GM10266 (cell line): ENCODE data around the gene TCF20.
A peak's percentile ranks its signal among the peaks of the same experiment; 100 is the strongest.

ENCODE experiments used
- DNase-seq: peaks from one replicate; pipeline ENCODE4 v3.0.0; 2012; ENCODE audit errors: extremely low spot score
- TF ChIP-seq, protein P1 (sequence below): IDR thresholded peaks from 2 replicates; pipeline ENCODE4 v1.5.1; 2012; ENCODE audit warnings: mild to moderate bottlenecking, low read depth; ENCODE audit not compliant: control insufficient read depth, insufficient read depth; ENCODE audit errors: missing control alignments

The TCF20 gene

DNA sequence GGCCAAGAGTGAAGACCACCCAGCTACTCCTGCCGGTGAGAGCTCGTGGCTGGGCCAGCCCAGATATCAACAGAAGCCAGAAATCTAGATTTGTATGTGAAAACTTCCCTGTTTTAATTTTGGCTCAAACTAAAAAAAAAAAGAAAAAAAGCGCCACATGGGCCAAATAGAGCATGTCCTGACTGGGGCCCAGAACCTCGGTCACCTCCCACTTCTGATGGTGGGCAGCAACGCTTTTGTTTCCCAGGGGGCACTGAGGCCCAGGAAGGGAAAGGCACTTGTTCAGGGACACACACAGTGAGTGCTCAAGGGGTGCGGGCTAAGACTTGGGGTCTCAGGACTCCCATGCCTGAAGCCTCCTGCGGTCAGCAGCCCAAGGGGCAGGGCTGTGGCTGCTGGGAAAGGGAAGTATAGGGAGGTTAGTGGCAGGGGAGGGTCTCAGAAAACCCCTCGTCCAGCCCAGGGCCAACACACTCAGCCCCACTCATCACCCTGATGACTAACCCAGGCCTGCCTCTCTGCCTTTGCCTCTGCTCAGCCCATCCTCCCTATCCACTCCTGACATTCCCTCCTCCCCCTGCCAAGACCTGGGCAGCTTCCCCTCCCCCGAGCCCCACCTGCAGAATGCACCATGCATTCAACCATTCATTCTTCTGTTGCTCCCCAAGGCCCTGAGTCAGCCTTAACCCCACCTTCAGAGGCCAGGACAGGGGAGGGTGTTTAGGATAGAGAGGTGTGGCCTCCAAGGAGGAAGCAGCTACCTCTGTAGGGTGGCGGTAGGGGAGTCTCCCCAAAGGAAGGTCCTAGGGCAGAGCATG is 30.0 kb upstream of the TCF20 start:
- TF ChIP-seq, protein P1, sequence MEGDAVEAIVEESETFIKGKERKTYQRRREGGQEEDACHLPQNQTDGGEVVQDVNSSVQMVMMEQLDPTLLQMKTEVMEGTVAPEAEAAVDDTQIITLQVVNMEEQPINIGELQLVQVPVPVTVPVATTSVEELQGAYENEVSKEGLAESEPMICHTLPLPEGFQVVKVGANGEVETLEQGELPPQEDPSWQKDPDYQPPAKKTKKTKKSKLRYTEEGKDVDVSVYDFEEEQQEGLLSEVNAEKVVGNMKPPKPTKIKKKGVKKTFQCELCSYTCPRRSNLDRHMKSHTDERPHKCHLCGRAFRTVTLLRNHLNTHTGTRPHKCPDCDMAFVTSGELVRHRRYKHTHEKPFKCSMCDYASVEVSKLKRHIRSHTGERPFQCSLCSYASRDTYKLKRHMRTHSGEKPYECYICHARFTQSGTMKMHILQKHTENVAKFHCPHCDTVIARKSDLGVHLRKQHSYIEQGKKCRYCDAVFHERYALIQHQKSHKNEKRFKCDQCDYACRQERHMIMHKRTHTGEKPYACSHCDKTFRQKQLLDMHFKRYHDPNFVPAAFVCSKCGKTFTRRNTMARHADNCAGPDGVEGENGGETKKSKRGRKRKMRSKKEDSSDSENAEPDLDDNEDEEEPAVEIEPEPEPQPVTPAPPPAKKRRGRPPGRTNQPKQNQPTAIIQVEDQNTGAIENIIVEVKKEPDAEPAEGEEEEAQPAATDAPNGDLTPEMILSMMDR = no peak
- peak; percentile 73 for DNase-seq

DNA sequence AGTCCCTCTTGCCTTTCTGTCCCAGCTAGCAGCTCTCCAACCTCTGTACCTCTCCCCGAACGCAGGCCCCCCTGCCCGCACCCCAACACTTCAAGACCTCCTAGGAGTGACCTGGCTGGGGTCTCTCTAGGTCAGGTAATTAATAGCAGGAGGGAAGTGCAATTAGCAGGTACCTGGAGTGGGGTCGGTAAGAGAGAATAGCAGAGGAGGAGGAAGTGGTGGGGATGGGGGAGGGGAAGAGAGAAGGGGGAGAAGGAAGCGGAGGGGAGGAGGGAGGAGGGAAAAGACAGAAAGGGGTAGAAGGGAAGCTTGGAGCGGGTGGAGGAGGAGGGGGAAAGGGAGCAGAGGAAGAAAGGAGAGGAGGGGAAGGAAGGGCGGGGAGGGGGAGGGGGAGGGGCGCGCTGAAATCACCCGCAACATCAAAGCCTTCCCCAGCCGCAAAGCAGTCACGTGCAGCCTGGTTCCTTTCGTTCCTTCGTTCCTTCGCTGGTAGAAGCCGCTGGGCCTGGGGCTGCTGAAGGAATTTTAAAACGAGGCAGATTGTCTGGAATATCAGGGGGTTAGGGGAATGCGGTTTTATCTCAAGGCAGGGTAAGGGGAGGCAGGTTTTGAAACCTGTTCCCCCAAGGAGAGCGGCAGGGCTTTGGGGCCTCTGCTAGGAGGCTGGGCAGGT is 29.3 kb upstream of the TCF20 start:
- TF ChIP-seq, protein P1 = no peak
- DNase-seq = no peak

DNA sequence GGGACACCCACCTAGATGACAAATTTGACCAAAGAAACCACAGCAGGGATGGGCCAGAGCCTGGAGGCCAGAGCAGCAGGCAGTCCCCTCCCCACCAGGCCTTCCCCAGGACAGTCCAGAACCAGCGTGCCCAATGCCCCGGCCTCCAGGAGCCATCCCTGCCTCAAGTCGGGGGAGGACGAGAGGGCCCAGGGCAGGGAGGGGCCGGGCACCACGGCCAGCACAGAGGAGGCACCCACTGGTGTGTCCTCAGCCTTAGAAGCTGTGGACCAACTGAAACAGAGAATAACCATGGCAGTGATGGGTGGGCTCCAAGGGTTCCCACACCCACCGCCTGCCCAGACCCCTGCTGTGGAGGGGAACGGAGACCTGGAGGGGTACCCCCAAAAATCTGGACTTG is 28.3 kb upstream of the TCF20 start:
- no peak for DNase-seq
- TF ChIP-seq, protein P1 = no peak

DNA sequence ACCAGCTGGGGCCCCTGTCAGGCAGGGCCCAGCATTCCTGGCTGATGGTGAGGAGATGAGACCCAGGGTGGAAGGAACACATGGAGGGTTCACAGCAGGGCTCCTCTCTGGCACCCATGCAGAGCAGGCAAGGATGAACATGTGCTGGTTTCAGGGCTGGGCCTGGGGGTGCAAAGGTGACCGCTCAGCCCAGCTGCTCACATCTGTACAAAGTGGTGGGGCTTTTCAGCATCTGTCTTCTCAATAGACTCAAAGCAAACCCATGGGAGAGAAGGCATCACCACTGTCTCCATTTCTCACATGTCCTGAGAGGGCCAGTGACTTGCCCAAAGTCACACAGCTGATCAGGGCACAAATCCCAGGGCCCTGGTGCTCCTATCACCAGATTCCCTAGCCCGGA is 27.3 kb upstream of the TCF20 start:
- TF ChIP-seq, protein P1 = no peak
- no peak for DNase-seq

DNA sequence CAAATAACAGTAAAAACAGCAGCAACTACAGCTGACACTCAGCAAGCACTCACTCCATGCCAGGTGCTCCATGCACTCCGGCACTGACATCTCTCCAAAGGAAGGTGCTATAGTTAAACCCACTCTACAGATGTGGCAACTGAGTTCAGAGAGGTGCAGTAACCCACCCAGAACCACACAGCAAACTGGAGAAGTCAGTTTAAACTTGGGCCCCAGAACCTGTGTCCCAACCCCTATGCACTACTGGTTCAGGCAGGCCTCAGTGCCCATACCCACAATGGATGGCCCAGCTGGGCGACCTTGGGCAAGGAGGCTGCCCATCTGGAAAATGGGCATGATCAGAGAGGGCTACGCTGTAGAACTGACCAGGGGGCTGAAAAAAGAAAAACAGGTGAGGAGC is 26.4 kb upstream of the TCF20 start:
- TF ChIP-seq, protein P1 = no peak
- DNase-seq = no peak

DNA sequence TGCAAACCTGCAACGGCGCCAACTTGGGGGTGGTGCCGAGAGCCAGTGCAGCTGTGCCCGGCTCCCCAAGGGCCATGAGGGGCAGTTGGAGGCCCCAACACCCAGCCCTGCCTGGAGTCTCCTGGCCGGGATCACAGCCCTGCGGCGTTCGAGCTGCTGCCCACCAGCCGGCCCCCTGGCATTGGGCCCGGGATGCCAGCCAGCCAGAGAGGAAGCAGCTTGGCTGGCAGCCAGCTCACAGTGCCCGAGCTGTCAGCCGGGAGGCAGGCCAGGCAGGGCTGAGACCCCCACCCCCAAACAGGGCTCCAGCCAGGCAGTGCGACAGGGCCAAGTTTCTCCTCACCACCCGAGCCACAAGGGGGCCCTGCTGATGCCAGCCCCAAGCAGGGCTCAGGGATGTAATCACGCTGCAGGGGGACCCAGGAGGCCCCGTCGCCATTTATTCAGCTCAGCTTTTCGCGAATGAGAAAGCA is 26.0 kb upstream of the TCF20 start:
- no peak for DNase-seq
- TF ChIP-seq, protein P1 = no peak
